Heart left ventricle (tissue), 13 donors: ENCODE measurements around the gene VDAC1.

Experiments
- CTCF ChIP-seq, 12 donors: fragments of 200-600 bp; sonication (generic) in 4 of 12; IDR thresholded peaks; one replicate each; pipeline versions ENCODE4 v1.5.0 to v1.8.0; 2018 to 2022; ENCODE audit warnings: antibody characterized with exemption in 12 of 12, mild to moderate bottlenecking in 5 of 12
- POLR2A ChIP-seq, 2 donors: fragments of 450-650 bp; IDR thresholded peaks; one replicate each; pipeline ENCODE4 v1.6.1; 2017; ENCODE audit warnings: antibody characterized with exemption in 2 of 2, mild to moderate bottlenecking in 2 of 2, moderate library complexity in 2 of 2
- donor health status: ischemic (EF 13 %, LVEDD 7.1; RV severe dilation, severe dysfunction).
- donor health status: DM: no; HTN: yes; CAD: no.
- donor health status: DM: no; HTN: no; CAD: no.
- donor health status: ischemic (EF 25% LVEDD 6.9; RV normal size, moderate dysfunction).
- donor health status: ischemic (EF 25% LVEDD 5.7; RV mildly dilated, moderate dysfunction).
- donor health status: ischemic (EF 35%, LVEDD 5.7; RV mildly dilated, moderate dysfunction).
- donor health status: nonischemic (EF 11% LVEDD 7.7; RV severe dilation, severe dysfunction).
- donor health status: DM: yes; HTN: yes; CAD: no.
- donor health status: PGD.
- donor health status: ischemic (EF 29% LVEDD 5.4; RV normal size, mild dysfunction).
- donor health status: nonischemic (EF 23%, LVEDD 6.1; RV moderate dilation, normal function).

DNA sequence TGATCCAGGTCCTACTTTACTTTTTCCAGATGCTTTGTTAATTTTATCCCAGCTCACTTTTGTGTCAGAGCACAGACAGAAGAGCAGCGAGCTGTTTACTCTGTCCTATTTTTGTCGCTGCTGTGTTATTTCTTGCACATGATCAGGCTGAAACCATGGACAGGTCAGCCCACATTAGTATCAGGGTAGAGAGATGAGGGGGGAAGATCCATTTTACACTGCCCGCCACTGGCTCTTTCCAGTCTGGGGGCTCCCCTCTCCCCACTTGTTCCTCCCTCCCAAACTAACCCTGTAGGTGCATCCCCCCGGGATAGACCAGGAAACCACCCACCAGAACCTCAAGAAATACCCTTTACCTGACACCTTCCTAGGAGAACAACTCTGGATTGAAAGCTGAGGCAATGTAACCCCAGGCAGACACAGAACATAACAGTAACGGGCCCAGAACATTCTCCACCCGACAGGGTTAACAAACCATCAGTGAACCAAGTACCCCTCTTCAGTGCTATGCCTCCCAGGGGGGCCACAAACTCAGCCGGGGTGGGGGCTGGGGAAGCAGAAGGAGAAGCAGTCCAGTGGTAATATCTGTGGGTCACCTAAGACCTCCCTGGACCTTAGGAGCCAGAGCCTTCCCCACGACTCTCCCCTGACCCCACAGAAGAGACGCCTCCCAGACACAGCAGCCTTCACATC lies 10.3 kb downstream of the VDAC1 start:
- no peak for TF ChIP-seq CTCF (IDR thresholded peaks at IDR 0.05)
- no peak for TF ChIP-seq POLR2A (IDR thresholded peaks at IDR 0.05)
